HFF-Myc (cell line): ENCODE data around the gene GLG1.
"Not testable (repeated sequence)": the region's sequence is repeated elsewhere in the genome, so short reads cannot be mapped to it uniquely, and the experiment has no call there.

ENCODE experiments used
- DNase-seq: peaks from one replicate; pipeline ENCODE4 v3.0.0-alpha.2; 2011; ENCODE audit warnings: low read depth; ENCODE audit errors: extremely low read depth
- H3K4me3 ChIP-seq: replicated peaks from 2 replicates; pipeline ENCODE4 v1.5.1; 2011; ENCODE audit warnings: low read depth, mild to moderate bottlenecking, control low read depth, low read length

The GLG1 gene

GRCh38 chr16:74421482-74421785 is 185.5 kb downstream of the GLG1 start:
- H3K4me3 ChIP-seq, DNase-seq: not testable (repeated sequence)

- H3K4me3 ChIP-seq, DNase-seq: not testable (repeated sequence)
Observed at GRCh38 chr16:74420612-74421481, 186.1 kb downstream of the GLG1 start, which contains the start of gene CLEC18B. Gene CLEC18B (minus strand): TSS chr16:74421478. CDS start chr16:74421270, 208 bp downstream.

- H3K4me3 ChIP-seq, DNase-seq: not testable (repeated sequence)
Observed at GRCh38 chr16:74419811-74420210, 187.1 kb downstream of the GLG1 start.

- DNase-seq, H3K4me3 ChIP-seq: not testable (repeated sequence)
Observed at GRCh38 chr16:74417897-74418296, 189.0 kb downstream of the GLG1 start.

- H3K4me3 ChIP-seq, DNase-seq: not testable (repeated sequence)
Observed at GRCh38 chr16:74413920-74414319, 193.0 kb downstream of the GLG1 start.

- H3K4me3 ChIP-seq, DNase-seq: not testable (repeated sequence)
Observed at GRCh38 chr16:74413485-74413884, 193.4 kb downstream of the GLG1 start.

- H3K4me3 ChIP-seq, DNase-seq: not testable (repeated sequence)
Observed at GRCh38 chr16:74412775-74413390, 194.0 kb downstream of the GLG1 start.

GRCh38 chr16:74412138-74412774 is 194.7 kb downstream of the GLG1 start:
- not testable (repeated sequence) for DNase-seq, H3K4me3 ChIP-seq

GRCh38 chr16:74410981-74411380 is 195.9 kb downstream of the GLG1 start:
- not testable (repeated sequence) for DNase-seq, H3K4me3 ChIP-seq

GRCh38 chr16:74410057-74410957 is 196.6 kb downstream of the GLG1 start:
- not testable (repeated sequence) for H3K4me3 ChIP-seq, DNase-seq

GRCh38 chr16:74409185-74409981 is 197.5 kb downstream of the GLG1 start:
- not testable (repeated sequence) for DNase-seq, H3K4me3 ChIP-seq

GRCh38 chr16:74407362-74407705 is 199.6 kb downstream of the GLG1 start:
- not testable (repeated sequence) for H3K4me3 ChIP-seq

GRCh38 chr16:74406600-74407361 is 200.1 kb downstream of the GLG1 start:
- H3K4me3 ChIP-seq, DNase-seq: not testable (repeated sequence)

More at GRCh38 chr16:74407362-74407705, 199.6 kb downstream of the GLG1 start:
- DNase-seq, result not testable (repeated sequence)

- DNase-seq, H3K4me3 ChIP-seq: not testable (repeated sequence)
Observed at GRCh38 chr16:74404148-74404933, 202.6 kb downstream of the GLG1 start.

GRCh38 chr16:74400238-74400637 is 206.7 kb downstream of the GLG1 start:
- H3K4me3 ChIP-seq, result not testable (repeated sequence)

More at GRCh38 chr16:74400238-74400637, 206.7 kb downstream of the GLG1 start:
- not testable (repeated sequence) for DNase-seq
